Uterus (tissue), 2 donors: ENCODE results near the gene PAK3.

Experiments used
- POLR2A ChIP-seq, 2 donors: fragments of 450-650 bp; IDR thresholded peaks; one replicate each; pipeline ENCODE4 v1.6.1; 2016; ENCODE audit warnings: antibody characterized with exemption in 2 of 2, mild to moderate bottlenecking in 1 of 2, moderate library complexity in 1 of 2
- TF ChIP-seq, protein P1 (sequence below), 4 experiments: fragments of 200-600 bp in 2 of 4; fragments of 450-650 bp in 2 of 4; sonication (generic) in 2 of 4; IDR thresholded peaks; one replicate each; pipeline ENCODE4 v1.5.1; 2016 to 2019; ENCODE audit warnings: antibody characterized with exemption in 4 of 4, mild to moderate bottlenecking in 2 of 4, moderate library complexity in 1 of 4

DNA sequence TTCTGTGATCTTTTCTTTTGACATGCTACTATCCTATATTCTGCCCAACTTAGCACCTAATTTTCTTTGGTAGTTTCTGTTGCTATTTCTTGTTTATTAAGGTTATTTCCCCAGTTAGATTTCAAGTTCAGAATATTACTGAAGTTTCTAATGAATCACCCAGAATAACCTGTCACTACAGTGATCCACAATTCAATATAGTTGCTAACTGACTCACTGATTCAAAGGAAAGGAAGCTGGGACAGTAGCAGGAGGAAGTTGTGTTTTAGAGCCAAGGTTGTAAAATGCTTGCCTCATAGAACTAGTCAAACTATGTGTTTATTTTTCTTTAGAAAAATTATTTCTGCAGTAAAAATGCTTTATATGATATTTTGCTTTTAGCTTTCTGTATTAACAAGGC is 37.4 kb downstream of the PAK3 start:
- TF ChIP-seq, protein P1, sequence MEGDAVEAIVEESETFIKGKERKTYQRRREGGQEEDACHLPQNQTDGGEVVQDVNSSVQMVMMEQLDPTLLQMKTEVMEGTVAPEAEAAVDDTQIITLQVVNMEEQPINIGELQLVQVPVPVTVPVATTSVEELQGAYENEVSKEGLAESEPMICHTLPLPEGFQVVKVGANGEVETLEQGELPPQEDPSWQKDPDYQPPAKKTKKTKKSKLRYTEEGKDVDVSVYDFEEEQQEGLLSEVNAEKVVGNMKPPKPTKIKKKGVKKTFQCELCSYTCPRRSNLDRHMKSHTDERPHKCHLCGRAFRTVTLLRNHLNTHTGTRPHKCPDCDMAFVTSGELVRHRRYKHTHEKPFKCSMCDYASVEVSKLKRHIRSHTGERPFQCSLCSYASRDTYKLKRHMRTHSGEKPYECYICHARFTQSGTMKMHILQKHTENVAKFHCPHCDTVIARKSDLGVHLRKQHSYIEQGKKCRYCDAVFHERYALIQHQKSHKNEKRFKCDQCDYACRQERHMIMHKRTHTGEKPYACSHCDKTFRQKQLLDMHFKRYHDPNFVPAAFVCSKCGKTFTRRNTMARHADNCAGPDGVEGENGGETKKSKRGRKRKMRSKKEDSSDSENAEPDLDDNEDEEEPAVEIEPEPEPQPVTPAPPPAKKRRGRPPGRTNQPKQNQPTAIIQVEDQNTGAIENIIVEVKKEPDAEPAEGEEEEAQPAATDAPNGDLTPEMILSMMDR (IDR thresholded peaks at IDR 0.05): no peak
- no peak for TF ChIP-seq POLR2A (IDR thresholded peaks at IDR 0.05)
